Caki2 (cell line): ENCODE data around the gene S100A6. TPM values are rescaled to one million over a fixed set of nuclear protein-coding genes. Genes with fewer than 3 reads are reported as not detected.

Experiments used
- DNase-seq: peaks from one replicate; pipeline ENCODE4 v3.0.0-alpha.2; 2015; ENCODE audit warnings: low read depth
- in situ Hi-C: cut with HindIII; loops from 2 replicates; pipeline ENCODE4 v1.10.0; 2016; ENCODE audit warnings: low sequenced_read_pairs, low pct_unique_long_range_greater_than_20kb, mixed read lengths
- total RNA-seq: library from RNA; depleted of rRNA; stranded (reverse); fragments of >200 nt; shearing (Covaris generic); gene quantifications from 2 replicates; pipeline ENCODE4 v1.2.3, GENCODE V29; 2014; ENCODE audit warnings: low replicate concordance; rRNA removed

The S100A6 gene
- total RNA-seq, 1 experiment from 2014 or later: 1,350 TPM

- DNase-seq: no peak
- in situ Hi-C loops: loop anchor here (25.0 kb wide), 1 partner anchor 125 kb away; the partner anchor contains the start of gene S100A9
Measured at GRCh38 chr1:153487707-153488106, 48.1 kb downstream of the S100A6 start.

- DNase-seq: no peak
- in situ Hi-C loops: loop anchor here (25.0 kb wide), 1 partner anchor 124 kb away; the partner anchor contains the start of gene S100A9
Measured at GRCh38 chr1:153485863-153486262, 49.9 kb downstream of the S100A6 start.

Other genes with a start within 250 kb of the S100A6 start
- gene PGLYRP3, start 223.0 kb downstream of the S100A6 start, total RNA-seq: not detected in 2 replicates
- gene PGLYRP4, start 187.2 kb downstream of the S100A6 start, total RNA-seq: not detected in 2 replicates
- not detected in 2 replicates for gene S100A9, start 178.1 kb downstream of the S100A6 start, total RNA-seq
- gene S100A12, start 160.4 kb downstream of the S100A6 start, total RNA-seq: not detected in 2 replicates
- not detected in 2 replicates for gene S100A8, start 144.9 kb downstream of the S100A6 start, total RNA-seq
- gene S100A7A, start 119.5 kb downstream of the S100A6 start, total RNA-seq: not detected in 2 replicates
- gene S100A7, start 75.3 kb downstream of the S100A6 start, total RNA-seq: not detected in 2 replicates
- not detected in 2 replicates for gene S100A5, start 4.9 kb upstream of the S100A6 start, total RNA-seq
- gene S100A4, start 9.8 kb upstream of the S100A6 start, total RNA-seq: 40.4 and 54.7 TPM in 2 replicates
- not detected in 2 replicates for gene S100A3, start 13.3 kb upstream of the S100A6 start, total RNA-seq
- gene S100A2, start 29.9 kb upstream of the S100A6 start, total RNA-seq: 10.0 and 24.4 TPM in 2 replicates
- gene S100A16, start 77.1 kb upstream of the S100A6 start, total RNA-seq: 310 and 401 TPM in 2 replicates
- gene S100A14, start 80.3 kb upstream of the S100A6 start, total RNA-seq: not detected in 2 replicates
- 155 and 171 TPM in 2 replicates for gene S100A13, start 91.5 kb upstream of the S100A6 start, total RNA-seq
- gene S100A1, start 92.4 kb upstream of the S100A6 start, total RNA-seq: not detected in 2 replicates
- gene CHTOP, start 98.1 kb upstream of the S100A6 start, total RNA-seq: 34.6 and 42.0 TPM in 2 replicates
- gene SNAPIN, start 122.7 kb upstream of the S100A6 start, total RNA-seq: 76.2 and 78.5 TPM in 2 replicates
- 271 and 308 TPM in 2 replicates for gene ILF2, start 135.0 kb upstream of the S100A6 start, total RNA-seq
- 0.41 TPM in 1 of 2 replicates, not detected in the other for gene NPR1, start 142.7 kb upstream of the S100A6 start, total RNA-seq
- 19.9 and 23.1 TPM in 2 replicates for gene INTS3, start 192.1 kb upstream of the S100A6 start, total RNA-seq
- gene SLC27A3, start 239.4 kb upstream of the S100A6 start, total RNA-seq: 34.8 and 43.2 TPM in 2 replicates